ENCODE data around the gene FADS3. TPM values are rescaled to one million over a fixed set of nuclear protein-coding genes. Genes with fewer than 3 reads are reported as not detected.

The FADS3 gene
- total and polyA plus RNA-seq, 9 of the 15 experiments (the other 6 are each of a cell fraction or from before 2014, with no cell fraction given) = 0.97 to 148 (median 92.7) TPM

- BruUV-seq (replicated peaks) = no TSS peak
- DNase-seq (ENCODE audit: extremely low read depth in 1 of 4, low spot score in 3 of 4) = no peak
- Histone ChIP-seq H3K27ac (ENCODE audit: extremely low read depth, low read depth, low read length) (no peak overlapping the region), H3K27me3 (ENCODE audit: control insufficient read depth in 2 of 2, insufficient read depth in 2 of 2, low read length in 2 of 2) (no peaks in the 10 kb centered on the region), H3K36me3 (ENCODE audit: control insufficient read depth, insufficient read depth, low read length) (no peaks in the 10 kb centered on the region), H3K9ac (ENCODE audit: insufficient read depth in 1 of 2, low read depth in 2 of 2, low read length in 2 of 2) (no peak overlapping the region), H3K9me1 (ENCODE audit: control insufficient read depth, insufficient read depth, low read length) (no peaks in the 10 kb centered on the region), H2AFZ (ENCODE audit: low read depth, low read length) (no peak overlapping the region), H3K4me2 (ENCODE audit: insufficient read depth, low read length) (no peak overlapping the region), H3K9me3 (replicated peaks; ENCODE audit: control insufficient read depth, insufficient read depth, low read depth, low read length) (0 out of 2 replicates have a peak, but pooled peaks cover 2% of the 10 kb centered on the region), H3K4me1 (replicated peaks in 1 of 2; ENCODE audit: control insufficient read depth in 2 of 2, insufficient read depth in 2 of 2, low read length in 2 of 2) (peaks cover 0 to 3% of the 10 kb centered on the region in 2 experiments; a peak in 3 of 5 replicates), H4K20me1 (replicated peaks; ENCODE audit: control insufficient read depth, insufficient read depth, low read length) (no peaks in the 10 kb centered on the region), H3K79me2 (ENCODE audit: control insufficient read depth, insufficient read depth, low read length) (no peaks in the 10 kb centered on the region), H3K4me3 (no peak overlapping the region)
- CTCF ChIA-PET (ENCODE audit: low intra/inter-chr PET ratio) = interaction anchor here (0.6 kb wide), 1 partner anchor 62 kb away, joined by 3 read pairs; no protein-coding TSS in a partner anchor
- intact Hi-C loops (cut with micrococcal nuclease) = no loop called here
- POLR2A ChIA-PET = interaction anchor here (0.7 to 2.2 kb wide), 2 partner anchors 9 to 319 kb away, joined by 5 to 8 read pairs; no protein-coding TSS in a partner anchor
- TF ChIP-seq BCL6 (CRISPR knock-in tag; IDR thresholded peaks at IDR 0.05) (no peak), CBFB (CRISPR knock-in tag; IDR thresholded peaks at IDR 0.05) (no peak), MLLT1 (IDR thresholded peaks at IDR 0.05) (no peak), ZNF277 (CRISPR knock-in tag; IDR thresholded peaks at IDR 0.05; ENCODE audit: borderline replicate concordance) (no peak), CEBPZ (IDR thresholded peaks at IDR 0.05; ENCODE audit: borderline replicate concordance, low read depth, low read length) (no peak), ILK (tag; IDR thresholded peaks at IDR 0.05; ENCODE audit: borderline replicate concordance, low read depth) (no peak)
- FAIRE-seq = no peak
- no peak for ATAC-seq
- WGBS (ENCODE audit: insufficient coverage, low coverage, missing lambda C conversion rate) = 70% methylated on average over 10 of the region's 10 CpGs
- in situ Hi-C loops (cut with MboI) = no loop called here
These were observed 49.1 kb upstream of the FADS3 start for GRCh38 chr11:61940466-61940865.

Measured in K562 (cell line).